ENCODE data around the gene DGUOK. TPM values are rescaled to one million over a fixed set of nuclear protein-coding genes. Genes with fewer than 3 reads are reported as not detected.
A peak's percentile ranks its signal among the peaks of the same experiment; 100 is the strongest.
"Not testable (repeated sequence)": the region's sequence is repeated elsewhere in the genome, so short reads cannot be mapped to it uniquely, and the experiment has no call there.

Gene DGUOK
- total RNA-seq, 2 experiments from 2014 or later, result 71.5 to 72.1 TPM

DNA sequence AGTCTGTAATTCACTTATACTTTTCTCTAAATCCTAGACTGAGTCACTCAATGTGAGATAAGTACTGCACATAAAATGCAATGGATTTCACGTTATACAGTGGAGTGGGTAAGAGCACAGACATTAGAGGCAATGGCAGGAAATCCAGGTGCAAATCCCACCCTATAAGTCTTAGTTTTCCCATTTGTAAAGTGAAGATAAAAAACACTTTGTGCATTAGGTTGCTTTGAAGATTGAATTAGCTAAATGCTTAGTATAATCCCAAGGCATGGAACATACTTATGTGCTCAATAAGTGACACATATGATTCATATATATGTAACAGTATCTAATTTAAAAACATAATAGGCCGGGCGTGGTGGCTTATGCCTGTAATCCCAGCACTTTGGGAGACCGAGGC is 23.4 kb upstream of the DGUOK start:
- Mint-ChIP-seq H3K4me1 (ENCODE audit: low read depth) (peaks cover 15% of the 10 kb centered on the region), H3K4me3 (no peak overlapping the region), H3K27ac (no peak overlapping the region), H3K9me3 (ENCODE audit: insufficient read depth) (no peaks in the 10 kb centered on the region), H3K27me3 (ENCODE audit: low read depth) (peaks cover 2% of the 10 kb centered on the region), H3K36me3 (ENCODE audit: low read depth) (no peaks in the 10 kb centered on the region)
- ChIA-PET CTCF (interaction anchor here (1.3 to 1.6 kb wide), 2 partner anchors 11 to 248 kb away, joined by 3 read pairs; no protein-coding TSS in a partner anchor), POLR2A (no interaction called here)
- DNase-seq, result no peak
- no peak for ATAC-seq

DNA sequence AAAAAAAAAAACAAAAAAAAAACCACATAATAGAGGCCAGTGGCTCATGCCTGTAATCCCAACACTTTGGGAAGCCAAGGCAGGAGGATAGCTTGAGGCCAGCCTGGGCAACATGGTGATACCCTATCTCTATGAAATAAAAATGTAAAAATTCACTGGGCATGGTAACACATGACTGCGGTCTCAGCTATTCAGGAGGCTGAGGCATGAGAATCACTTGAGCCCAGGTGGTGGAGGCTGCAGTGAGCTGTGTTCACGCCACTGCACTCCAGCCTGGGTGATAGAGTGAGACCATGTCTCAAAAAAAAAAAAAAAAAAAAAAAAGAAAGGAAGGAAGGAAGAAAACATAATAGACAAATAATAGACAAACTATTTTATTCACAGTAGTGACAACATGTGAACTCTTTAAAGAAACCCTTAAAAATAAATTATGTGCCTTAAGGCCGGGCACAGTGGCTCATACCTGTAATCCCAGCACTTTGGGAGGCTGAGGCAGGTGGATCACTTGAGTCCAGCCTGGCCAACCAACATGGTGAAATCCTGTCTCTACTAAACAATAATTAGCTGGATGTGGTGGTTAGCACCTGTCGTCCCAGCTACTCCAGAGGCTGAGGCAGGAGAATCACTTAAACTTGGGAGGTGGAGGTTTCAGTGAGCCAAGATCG is 22.6 kb upstream of the DGUOK start:
- POLR2A ChIA-PET; H3K27ac Mint-ChIP-seq; ATAC-seq; H3K36me3 Mint-ChIP-seq (ENCODE audit: low read depth); H3K4me3 Mint-ChIP-seq; H3K27me3 Mint-ChIP-seq (ENCODE audit: low read depth); H3K9me3 Mint-ChIP-seq (ENCODE audit: insufficient read depth): not testable (repeated sequence)
- H3K4me1 Mint-ChIP-seq (ENCODE audit: low read depth), result peaks cover 15% of the 10 kb centered on the region
- CTCF ChIA-PET, result interaction anchor here (1.6 kb wide), 1 partner anchor 247 kb away, joined by 3 read pairs; no protein-coding TSS in a partner anchor
- peak; percentile 2 for DNase-seq

DNA sequence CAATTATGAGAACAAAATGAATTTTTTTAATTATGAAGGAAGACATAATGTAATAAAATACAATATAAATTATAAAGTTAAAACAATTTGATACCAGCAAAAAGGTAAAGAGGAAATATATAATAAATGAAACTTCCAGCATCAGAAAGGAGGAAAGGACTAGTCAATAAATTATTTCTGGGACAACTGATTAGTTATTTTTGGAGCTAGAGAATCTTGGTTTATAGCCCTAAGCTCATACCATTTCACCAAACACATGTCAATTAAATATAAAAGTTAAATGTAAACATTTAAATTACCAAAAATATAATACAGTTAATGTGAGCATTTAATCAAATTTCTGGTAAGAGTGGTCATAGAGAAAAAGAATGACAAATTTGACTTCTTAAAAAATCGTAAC is 21.7 kb upstream of the DGUOK start:
- ChIA-PET CTCF (interaction anchor here (0.7 kb wide), 1 partner anchor 242 kb away, joined by 3 read pairs; no protein-coding TSS in a partner anchor), POLR2A (no interaction called here)
- Mint-ChIP-seq H3K9me3 (ENCODE audit: insufficient read depth) (no peaks in the 10 kb centered on the region), H3K4me1 (ENCODE audit: low read depth) (peaks cover 15% of the 10 kb centered on the region), H3K36me3 (ENCODE audit: low read depth) (no peaks in the 10 kb centered on the region), H3K27me3 (ENCODE audit: low read depth) (peaks cover 2% of the 10 kb centered on the region), H3K27ac (no peak overlapping the region), H3K4me3 (no peak overlapping the region)
- DNase-seq (no peak), ATAC-seq (no peak)

DNA sequence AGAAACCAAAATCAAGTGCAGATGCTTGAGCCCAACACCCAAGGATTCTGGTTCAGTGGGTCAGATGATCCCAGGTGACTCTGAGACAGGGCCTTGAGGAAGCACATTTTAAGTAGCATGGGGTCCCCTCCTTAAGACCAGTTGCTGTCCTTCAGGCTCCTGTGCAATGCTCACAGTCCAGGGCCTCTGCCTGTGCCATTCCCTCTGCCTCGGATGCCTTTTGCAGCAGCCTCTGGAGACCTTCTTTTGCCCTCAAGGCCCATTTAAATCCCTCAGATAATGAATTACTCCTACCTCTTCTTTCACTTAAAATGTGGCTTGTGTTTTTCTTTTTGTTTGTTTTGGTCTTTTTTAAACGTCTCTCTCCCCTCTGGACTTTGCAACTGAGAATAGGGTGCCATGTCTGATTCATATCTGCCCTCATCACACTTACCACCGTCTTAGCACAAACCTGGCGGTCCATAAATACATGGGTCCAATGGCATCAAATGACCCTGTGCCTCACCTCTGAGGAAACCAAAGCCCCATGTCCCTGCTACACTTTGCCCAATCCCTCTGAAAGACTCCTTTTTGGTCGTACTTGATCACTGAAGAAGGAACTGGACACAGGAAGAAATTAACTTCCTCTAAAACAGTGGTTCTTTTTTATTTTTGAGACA is 19.7 kb upstream of the DGUOK start:
- Mint-ChIP-seq H3K9me3 (ENCODE audit: insufficient read depth) (no peaks in the 10 kb centered on the region), H3K4me1 (ENCODE audit: low read depth) (peaks cover 11% of the 10 kb centered on the region), H3K36me3 (ENCODE audit: low read depth) (no peaks in the 10 kb centered on the region), H3K27me3 (ENCODE audit: low read depth) (no peaks in the 10 kb centered on the region), H3K27ac (no peak overlapping the region), H3K4me3 (no peak overlapping the region)
- ATAC-seq (no peak), DNase-seq (no peak)
- POLR2A ChIA-PET, result interaction anchor here (1.0 kb wide), 1 partner anchor 11 kb away, joined by 5 read pairs; no protein-coding TSS in a partner anchor
- CTCF ChIA-PET, result interaction anchor here (0.7 to 3.2 kb wide), 11 partner anchors 10 to 244 kb away, joined by 3 to 35 read pairs (median 7); partner anchors contain the start of gene STAMBP

DNA sequence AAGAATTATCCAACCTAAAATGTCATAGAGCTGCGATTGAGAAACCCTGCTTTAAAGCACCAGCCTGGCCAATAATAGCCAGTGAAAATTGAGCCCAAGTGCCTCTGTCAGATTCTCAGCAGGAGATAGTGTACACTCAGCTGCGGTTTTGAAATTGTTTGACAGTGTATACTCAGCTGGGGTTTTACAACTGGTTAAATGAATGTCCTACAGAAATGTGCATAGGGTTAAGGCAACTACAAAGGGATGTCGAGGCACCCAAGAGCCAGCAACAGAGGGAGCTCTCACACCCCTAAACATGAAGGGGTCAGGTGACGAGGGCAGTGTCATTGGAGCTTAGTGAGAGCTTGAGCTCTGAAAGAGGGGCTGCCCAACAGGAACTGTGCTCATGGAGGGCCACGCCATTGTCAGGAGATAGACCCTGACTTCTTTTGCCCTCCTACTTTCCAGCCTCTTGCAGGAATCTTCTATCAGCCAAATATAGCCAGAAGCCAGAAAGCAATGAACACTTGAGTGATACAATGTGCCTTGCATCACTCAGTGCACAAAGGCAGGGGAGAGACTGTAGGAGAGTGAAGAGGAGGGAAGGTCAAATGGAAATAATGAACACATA is 18.7 kb upstream of the DGUOK start:
- H3K27me3 Mint-ChIP-seq (ENCODE audit: low read depth), result no peaks in the 10 kb centered on the region
- DNase-seq (peak; percentile 73), ATAC-seq (peak; percentile 94)
- no peaks in the 10 kb centered on the region for H3K9me3 Mint-ChIP-seq (ENCODE audit: insufficient read depth)
- POLR2A ChIA-PET, result interaction anchor here (1.0 kb wide), 1 partner anchor 12 kb away, joined by 5 read pairs; no protein-coding TSS in a partner anchor
- peak overlapping the region; percentile 45 for H3K27ac Mint-ChIP-seq
- no peak overlapping the region for H3K4me3 Mint-ChIP-seq
- H3K36me3 Mint-ChIP-seq (ENCODE audit: low read depth), result no peaks in the 10 kb centered on the region
- CTCF ChIA-PET, result interaction anchor here (0.6 to 3.2 kb wide), 31 partner anchors 9 to 271 kb away, joined by 3 to 35 read pairs (median 4); partner anchors contain the start of genes BOLA3, MOB1A and STAMBP
- peaks cover 8% of the 10 kb centered on the region for H3K4me1 Mint-ChIP-seq (ENCODE audit: low read depth)

DNA sequence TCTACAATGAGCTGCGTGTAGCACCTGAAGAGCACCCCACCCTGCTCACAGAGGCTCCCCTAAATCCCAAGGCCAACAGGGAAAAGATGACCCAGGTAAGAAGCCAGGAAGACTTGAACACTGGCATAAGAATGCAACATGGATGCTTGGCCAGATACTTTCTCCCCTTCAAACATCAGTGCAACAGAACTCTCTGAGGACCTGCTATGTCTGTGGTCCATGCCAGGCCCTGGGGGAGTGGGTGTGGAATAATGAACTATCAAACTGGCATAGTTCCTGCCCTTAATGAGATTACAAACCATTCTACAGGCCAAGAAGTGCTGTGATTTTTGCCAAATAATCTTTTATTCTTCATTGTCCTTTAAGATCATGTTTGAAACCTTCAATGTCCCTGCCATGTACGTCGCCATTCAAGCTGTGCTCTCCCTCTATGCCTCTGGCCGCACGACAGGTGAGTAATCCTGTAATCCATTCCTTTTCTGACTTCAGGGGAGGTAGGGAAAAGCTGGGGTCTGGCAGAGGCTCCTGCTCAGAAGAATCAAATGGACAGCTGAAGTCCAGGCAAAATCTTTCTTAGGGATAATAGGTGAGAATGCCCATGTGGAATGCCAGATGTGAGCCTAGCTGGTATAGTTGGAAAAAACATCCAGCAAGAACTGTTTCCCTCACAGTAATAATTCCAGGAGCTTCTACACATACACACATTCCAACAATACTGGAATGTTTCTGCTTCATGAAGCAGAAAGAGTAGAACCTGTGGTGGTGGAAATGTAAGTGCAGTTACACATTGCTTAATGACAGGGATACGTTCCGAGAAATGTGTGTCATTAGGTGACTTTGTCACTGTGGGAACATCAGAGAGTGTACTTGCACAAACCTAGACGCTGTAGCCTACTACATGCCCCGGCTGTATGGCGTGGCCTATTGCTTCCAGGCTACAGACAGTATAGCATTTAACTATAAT is 17.7 kb upstream of the DGUOK start:
- peaks cover 8% of the 10 kb centered on the region for H3K4me1 Mint-ChIP-seq (ENCODE audit: low read depth)
- H3K36me3 Mint-ChIP-seq (ENCODE audit: low read depth), result no peaks in the 10 kb centered on the region
- no peaks in the 10 kb centered on the region for H3K27me3 Mint-ChIP-seq (ENCODE audit: low read depth)
- POLR2A ChIA-PET, result no interaction called here
- CTCF ChIA-PET, result interaction anchor here (0.7 to 3.2 kb wide), 9 partner anchors 8 to 238 kb away, joined by 3 to 35 read pairs (median 5); partner anchors contain the start of gene STAMBP
- no peak overlapping the region for H3K4me3 Mint-ChIP-seq
- no peak for DNase-seq
- H3K27ac Mint-ChIP-seq, result no peak overlapping the region
- ATAC-seq, result no peak
- no peaks in the 10 kb centered on the region for H3K9me3 Mint-ChIP-seq (ENCODE audit: insufficient read depth)

DNA sequence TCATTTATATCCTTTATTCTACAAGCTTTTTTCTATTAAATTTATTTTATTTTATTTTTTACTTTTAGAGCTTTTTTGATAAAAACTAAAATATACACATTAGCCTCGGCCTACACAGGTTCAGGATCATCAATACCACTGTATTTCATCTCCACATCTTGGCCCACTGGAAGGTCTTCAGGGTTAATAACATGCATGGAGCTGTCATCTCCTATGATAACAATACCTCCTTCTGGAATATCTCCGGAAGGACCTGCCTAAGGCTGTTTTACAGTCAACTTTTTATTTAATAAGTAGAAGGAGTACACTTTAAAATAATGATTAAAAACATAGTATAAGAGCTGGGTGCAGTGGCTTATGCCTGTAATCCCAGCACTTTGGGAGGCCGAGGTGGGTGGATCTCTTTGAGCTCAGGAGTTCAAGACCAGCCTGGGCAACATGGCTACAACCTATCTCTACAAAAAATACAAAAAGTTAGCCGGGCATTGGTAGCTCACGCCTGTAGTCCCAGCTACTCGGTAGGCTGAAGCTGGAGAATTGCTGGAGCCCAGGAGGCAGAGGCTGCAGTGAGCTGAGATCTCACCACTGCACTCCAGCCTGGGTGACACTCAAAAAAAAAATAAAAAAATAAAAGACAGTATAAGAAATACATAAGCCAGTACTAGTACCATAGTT is 15.7 kb upstream of the DGUOK start:
- H3K4me1 Mint-ChIP-seq (ENCODE audit: low read depth), result peaks cover 16% of the 10 kb centered on the region
- ATAC-seq, result no peak
- POLR2A ChIA-PET, result no interaction called here

DNA sequence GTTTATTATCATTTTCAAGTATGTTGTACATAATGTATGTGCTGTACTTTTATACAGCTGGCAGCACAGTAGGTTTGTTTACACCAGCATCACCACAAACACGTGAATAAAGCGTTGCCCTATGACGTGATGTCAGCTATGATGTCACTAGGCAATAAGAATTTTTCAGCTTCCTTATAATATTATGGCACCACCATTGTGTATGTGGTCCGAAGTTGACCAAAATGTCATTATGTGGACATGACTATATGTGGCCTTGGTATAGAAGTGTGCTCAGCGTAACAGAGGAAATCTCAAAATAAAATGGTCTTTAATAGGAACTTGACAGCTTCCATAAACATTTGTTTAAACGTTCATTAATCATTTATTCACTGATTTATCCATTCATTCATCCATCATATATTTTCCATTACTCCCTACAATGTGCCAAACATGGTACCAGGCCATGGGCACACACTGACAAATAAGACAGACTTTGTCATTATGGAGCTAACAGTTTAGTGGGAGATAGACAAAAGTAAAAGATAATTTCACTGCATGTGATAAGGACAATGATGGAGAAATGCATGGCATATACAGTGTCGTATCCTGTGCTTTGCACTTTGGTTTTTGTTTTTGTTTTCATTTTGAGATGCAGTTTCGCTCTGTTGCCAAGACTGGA is 15.0 kb upstream of the DGUOK start:
- peaks cover 16% of the 10 kb centered on the region for H3K4me1 Mint-ChIP-seq (ENCODE audit: low read depth)
- H3K9me3 Mint-ChIP-seq (ENCODE audit: insufficient read depth), result no peaks in the 10 kb centered on the region
- H3K27me3 Mint-ChIP-seq (ENCODE audit: low read depth), result no peaks in the 10 kb centered on the region
- ATAC-seq (no peak), DNase-seq (no peak)
- CTCF ChIA-PET, result interaction anchor here (0.7 to 2.3 kb wide), 5 partner anchors 9 to 192 kb away, joined by 3 to 9 read pairs (median 7); no protein-coding TSS in a partner anchor
- no peak overlapping the region for H3K27ac Mint-ChIP-seq
- H3K36me3 Mint-ChIP-seq (ENCODE audit: low read depth), result no peaks in the 10 kb centered on the region
- POLR2A ChIA-PET, result no interaction called here
- no peak overlapping the region for H3K4me3 Mint-ChIP-seq

More for the DNA sequence above, 15.7 kb upstream of the DGUOK start:
- CTCF ChIA-PET, result interaction anchor here (0.7 to 2.3 kb wide), 4 partner anchors 10 to 193 kb away, joined by 3 to 9 read pairs (median 8); no protein-coding TSS in a partner anchor
- no peak overlapping the region for H3K27ac Mint-ChIP-seq
- DNase-seq, result no peak
- no peaks in the 10 kb centered on the region for H3K36me3 Mint-ChIP-seq (ENCODE audit: low read depth)
- no peaks in the 10 kb centered on the region for H3K9me3 Mint-ChIP-seq (ENCODE audit: insufficient read depth)
- H3K4me3 Mint-ChIP-seq, result no peak overlapping the region
- H3K27me3 Mint-ChIP-seq (ENCODE audit: low read depth), result no peaks in the 10 kb centered on the region

DNA sequence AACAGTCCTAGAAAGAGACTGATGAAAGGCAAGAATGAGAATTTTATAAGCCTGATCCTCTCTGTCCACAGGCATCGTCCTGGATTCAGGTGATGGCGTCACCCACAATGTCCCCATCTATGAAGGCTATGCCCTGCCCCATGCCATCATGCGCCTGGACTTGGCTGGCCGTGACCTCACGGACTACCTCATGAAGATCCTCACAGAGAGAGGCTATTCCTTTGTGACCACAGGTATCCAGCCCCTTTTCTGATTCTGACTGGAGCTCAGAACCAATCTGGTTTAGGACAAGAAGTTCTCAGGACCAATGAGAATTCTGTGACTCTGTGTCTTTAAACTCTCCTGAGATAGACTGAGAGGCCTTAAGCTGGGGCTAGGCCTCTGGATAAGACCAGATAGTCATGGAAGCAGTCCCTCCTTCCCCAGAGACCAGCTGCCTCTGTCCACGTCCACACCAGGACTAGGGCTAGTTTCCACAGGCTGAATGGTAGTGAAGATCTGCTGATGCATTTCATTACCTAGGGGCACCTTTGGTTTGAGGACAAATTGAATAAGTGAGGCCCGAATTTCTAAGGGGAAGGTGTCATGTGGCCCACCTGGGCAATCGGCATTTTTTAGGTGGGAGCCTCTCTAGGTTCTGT is 13.1 kb upstream of the DGUOK start:
- Mint-ChIP-seq H3K27me3 (ENCODE audit: low read depth) (no peaks in the 10 kb centered on the region), H3K27ac (no peak overlapping the region), H3K4me1 (ENCODE audit: low read depth) (peaks cover 16% of the 10 kb centered on the region), H3K36me3 (ENCODE audit: low read depth) (no peaks in the 10 kb centered on the region), H3K4me3 (no peak overlapping the region), H3K9me3 (ENCODE audit: insufficient read depth) (no peaks in the 10 kb centered on the region)
- CTCF ChIA-PET, result no interaction called here
- DNase-seq (no peak), ATAC-seq (no peak)
- POLR2A ChIA-PET, result no interaction called here

DNA sequence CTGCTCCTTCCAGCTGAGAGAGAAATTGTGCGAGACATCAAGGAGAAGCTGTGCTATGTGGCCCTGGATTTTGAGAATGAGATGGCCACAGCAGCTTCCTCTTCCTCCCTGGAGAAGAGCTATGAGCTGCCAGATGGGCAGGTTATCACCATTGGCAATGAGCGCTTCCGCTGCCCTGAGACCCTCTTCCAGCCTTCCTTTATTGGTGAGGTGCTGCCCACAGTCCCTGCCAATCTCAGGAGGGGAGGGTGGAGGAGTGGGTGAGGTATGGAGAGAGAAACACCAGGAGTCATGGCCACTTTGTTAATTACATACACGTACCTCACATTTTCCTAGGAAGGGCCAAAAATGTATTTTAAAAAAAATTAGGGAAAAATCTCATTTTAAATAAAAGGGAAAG is 12.0 kb upstream of the DGUOK start:
- ATAC-seq, result no peak
- Mint-ChIP-seq H3K9me3 (ENCODE audit: insufficient read depth) (no peaks in the 10 kb centered on the region), H3K36me3 (ENCODE audit: low read depth) (no peaks in the 10 kb centered on the region), H3K4me3 (no peak overlapping the region), H3K27me3 (ENCODE audit: low read depth) (no peaks in the 10 kb centered on the region), H3K27ac (no peak overlapping the region), H3K4me1 (ENCODE audit: low read depth) (peaks cover 16% of the 10 kb centered on the region)
- no peak for DNase-seq
- ChIA-PET POLR2A (interaction anchor here (0.6 kb wide), 1 partner anchor 299 kb away, joined by 3 read pairs; no protein-coding TSS in a partner anchor), CTCF (no interaction called here)
